Activated T-helper 1 cell treated with Interleukin-2 at 50 U/mL for 16 hours (primary cell): Measurements from ENCODE around the gene GLIS2.
A peak's percentile ranks its signal among the peaks of the same experiment; 100 is the strongest.

Source experiments
- DNase-seq: peaks from one replicate; pipeline ENCODE4 v3.0.0-alpha.2; 2020; ENCODE audit warnings: low read depth

Gene GLIS2

DNA sequence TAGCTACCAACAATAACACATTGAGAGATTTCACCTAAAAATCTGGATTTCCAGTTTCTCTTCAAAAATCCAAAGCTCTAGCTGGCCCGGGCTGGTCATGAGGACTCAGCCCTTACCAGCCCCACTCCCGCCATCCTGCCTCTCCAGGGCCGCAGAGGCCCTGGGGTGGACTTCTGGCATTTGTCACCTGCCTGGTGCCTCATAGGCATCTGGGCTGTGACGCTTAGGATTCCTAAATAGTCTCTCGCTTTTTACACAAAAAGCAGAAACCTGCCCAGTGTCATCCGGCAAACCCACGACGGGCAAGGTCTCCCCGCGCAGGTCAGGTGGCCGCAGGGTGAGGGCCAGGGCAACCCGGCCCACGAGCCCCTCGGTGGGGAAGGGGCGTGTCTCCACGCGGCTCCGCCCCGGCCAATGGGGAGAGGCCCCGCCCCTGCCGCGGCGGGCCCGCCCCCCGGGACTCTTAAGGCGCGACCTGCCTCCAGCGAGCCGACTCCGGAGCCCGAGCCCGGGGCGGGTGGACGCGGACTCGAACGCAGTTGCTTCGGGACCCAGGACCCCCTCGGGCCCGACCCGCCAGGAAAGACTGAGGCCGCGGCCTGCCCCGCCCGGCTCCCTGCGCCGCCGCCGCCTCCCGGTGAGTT lies 55.6 kb downstream of the GLIS2 start, which contains the start of gene VASN:
VASN (plus strand) TSS at position 492 of the 644 bp plus-strand sequence. CDS start 9,030 bp downstream, outside the sequence.
- peak; percentile 66 for DNase-seq

DNA sequence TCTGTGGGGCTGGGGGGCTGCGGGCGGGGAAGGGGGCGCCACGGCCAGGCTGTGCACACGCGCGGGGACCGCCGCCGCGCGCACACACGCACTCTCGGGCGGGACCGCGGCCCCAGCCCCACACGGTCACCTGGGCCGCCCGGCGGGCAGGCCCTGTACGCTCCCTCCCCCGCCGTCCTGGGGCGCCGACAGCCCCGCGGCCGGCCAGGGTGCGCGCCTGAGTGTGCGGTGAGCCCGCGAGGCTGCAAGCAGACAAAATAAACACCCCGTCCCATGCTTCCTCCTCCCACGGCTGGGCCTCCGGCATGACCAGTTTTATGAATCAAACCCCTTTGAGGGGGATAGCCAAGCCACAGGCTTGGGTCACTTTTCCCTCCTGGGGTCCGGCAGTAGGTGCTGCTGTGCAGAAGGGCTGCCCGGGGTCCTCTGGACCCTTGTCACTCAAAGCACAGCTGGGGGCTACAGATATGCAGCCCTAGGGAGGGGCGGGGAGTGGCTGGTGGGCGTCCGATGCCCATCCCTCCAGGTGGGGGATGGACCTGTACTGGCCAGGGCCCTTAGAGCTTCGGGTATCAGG lies 56.2 kb downstream of the GLIS2 start:
- DNase-seq: no peak

DNA sequence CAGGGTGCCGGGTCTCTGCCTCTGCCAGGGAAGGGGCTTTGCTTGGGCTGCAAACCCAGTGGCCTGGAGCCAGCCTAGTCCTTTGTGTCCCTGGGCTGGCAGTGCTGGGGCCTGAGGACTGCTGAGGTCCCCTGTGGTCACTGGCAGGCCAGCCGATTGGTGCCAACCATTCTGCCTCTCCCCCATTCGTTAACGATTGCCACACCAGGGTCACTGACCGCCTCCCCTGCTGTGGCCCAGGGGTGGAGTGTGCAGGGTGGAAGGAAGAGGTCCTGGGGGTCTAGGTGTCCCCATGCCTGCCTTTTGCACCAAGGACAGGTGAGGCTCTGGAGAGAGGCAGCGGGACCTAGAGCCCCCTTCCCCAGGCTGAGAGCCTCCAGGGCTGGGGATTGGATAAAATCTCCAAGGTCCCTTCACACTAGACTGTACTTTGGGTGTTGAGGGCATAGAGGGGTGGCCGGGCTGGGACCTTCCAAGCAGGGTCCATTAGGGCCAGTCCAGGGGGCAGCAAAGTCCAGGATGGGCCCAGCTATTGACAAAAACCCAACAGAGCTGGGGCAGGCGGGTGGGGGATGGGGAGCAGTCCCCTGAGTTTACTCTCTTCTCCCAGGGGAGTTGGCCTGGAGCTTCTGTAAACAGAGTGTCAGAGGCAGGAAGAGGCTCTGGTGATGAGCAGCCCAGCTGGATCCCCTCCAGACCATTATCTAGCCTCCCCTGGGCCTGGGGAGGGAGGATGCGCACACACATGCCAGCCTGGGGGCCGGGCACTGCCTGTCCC lies 56.9 kb downstream of the GLIS2 start:
- DNase-seq: no peak

DNA sequence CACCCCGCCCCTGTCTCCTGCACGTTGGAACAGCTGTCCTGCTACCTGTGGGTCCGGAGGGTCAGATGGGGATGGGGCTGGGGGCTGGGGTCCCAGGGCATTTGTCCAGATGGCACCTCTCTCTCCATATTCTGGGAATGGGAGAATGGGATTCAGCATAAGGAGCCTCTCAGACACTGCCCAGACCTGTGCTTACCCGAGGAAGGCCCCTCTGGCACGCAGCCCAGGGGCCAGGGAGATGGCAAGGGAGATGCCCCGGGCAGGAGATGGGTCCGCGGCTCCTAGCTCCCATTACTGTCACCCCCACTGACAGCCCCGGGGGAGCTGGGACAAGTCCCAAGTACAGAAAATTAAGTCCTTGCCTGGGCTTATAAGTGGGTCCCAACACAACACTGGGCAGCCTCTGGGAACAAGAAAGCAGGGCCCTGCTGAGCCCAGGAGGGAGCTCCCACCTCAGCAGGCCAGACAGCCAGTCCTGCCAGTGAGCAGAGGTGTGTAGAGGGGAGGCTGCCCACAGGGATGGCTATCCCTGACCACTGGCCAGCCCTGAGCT lies 57.6 kb downstream of the GLIS2 start:
- no peak for DNase-seq

DNA sequence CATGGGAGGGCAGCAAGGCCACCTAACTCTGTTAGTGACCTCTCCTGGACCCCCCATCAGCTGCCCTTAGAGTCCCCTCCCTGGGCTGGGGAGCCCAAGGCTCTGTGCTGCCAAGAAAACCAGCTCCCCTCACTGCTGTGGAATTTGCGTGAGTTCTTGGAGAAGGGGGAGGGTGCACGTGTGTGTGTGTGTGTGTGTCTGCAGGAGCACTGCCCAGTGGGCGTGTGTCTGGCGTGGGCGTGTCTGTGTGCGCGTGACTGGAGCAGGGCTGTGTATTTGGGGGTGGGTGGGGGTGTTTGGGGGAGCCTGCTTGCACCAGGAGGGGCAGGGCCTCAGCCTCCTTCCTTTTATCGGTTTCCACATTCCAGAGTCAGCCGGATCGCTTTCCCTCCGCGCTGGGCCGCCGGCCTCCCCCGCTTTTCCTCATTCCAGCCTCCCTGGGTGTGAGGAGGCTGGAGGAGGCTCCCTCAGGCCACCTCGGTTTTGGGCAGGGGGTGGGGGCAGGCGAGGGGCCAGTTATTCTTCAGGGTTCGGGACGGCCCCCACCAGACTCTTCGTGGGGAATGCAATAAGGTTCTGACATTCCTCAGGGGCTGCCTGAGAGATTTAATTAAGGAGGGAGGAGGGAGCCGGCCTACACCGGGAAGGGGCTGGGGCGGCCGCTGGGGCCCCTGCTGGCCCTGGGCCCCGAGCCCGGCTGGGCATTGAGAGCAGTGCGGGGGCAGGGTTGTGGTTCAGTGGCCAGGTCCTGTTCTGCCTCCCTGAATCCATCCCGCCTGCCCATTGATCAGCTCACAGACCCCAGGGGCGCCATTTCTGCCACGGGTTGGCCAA lies 58.3 kb downstream of the GLIS2 start:
- no peak for DNase-seq

DNA sequence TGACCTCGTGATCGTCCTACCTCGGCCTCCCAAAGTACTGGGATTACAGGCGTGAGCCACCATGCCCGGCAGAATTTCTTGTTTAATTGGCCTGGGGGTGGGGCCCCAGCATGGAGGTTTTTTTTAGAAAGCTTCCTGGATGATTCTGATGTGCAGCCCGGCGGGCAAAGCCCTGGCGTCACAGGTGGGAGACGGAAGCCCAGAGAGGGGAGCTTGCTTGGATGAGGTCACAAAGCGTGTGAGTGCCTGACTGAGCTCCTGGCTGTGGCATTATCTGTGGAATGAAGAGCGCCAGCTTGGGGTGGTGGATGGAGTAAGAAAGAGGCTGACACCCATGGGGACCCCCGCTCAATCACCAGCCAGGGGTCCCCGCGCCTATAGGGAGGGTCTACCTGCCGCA lies 59.9 kb downstream of the GLIS2 start:
- DNase-seq: no peak

DNA sequence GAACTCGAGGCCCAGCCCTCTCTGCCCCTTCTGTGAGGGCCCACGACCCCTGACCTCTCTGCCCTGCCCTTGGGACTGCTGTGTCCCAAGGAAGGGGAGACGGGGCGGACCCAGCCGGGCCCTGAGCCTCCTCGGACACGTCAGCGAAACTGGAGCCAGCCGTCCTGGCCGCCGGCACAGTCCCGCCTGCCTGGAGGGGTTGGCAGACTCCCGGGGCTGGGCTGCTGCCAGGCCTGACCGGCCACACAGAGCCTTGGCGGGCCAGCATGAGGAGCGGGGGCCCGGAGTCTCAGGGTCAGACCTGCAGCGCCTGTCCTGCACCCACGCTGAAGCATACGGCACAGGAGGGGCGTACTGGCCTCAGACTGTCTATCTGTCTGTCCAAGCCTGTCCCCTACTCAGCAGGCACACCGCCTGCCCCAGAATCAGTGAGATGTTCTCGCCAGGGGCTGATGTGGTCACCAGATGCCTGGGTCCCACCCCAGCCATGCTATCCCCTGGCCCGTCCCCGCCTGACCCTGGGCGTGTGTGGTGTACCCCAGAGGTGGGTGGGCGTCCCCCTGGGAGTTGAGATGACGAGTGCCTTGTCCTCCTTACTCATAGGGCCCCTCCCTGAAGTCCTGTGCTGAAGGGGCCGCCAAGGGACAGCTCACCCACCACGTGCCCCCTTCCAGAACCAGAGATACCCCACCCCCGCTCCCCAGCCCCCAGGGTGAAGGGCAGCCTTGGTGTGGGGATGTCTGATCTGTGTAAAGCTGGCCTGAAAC lies 60.4 kb downstream of the GLIS2 start:
- DNase-seq: no peak

DNA sequence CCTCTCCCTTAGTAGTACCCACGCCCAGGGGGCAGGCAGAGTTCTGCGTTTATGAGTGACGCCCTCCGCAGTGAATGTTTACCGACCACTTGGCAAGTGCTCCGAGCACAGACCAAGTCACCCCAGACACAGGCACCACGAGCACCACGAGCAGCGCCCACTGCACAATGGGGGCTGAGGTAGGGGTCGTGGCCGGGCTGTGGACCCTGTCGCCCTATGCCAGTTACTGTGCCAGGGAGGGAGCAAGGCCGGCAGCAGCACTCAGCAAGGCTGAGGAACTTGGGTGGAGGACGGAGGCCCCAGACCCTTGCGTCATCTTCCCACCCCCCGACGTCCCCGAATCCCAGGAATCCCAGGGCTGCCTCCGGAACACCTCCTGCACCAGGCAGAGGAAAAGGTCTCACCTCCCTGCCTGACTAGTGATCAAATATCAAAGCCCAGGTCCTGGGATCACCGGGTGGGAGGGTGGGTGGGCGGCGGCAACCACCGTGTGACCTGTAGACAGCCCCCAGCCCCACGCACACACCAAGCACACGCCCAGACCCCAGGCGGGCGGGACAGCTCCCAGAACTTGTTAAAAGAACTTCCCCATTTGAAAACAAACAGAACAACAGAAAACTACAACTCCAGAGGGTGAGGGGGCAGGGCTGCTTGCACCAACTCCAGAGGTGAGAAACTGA lies 61.2 kb downstream of the GLIS2 start:
- no peak for DNase-seq

DNA sequence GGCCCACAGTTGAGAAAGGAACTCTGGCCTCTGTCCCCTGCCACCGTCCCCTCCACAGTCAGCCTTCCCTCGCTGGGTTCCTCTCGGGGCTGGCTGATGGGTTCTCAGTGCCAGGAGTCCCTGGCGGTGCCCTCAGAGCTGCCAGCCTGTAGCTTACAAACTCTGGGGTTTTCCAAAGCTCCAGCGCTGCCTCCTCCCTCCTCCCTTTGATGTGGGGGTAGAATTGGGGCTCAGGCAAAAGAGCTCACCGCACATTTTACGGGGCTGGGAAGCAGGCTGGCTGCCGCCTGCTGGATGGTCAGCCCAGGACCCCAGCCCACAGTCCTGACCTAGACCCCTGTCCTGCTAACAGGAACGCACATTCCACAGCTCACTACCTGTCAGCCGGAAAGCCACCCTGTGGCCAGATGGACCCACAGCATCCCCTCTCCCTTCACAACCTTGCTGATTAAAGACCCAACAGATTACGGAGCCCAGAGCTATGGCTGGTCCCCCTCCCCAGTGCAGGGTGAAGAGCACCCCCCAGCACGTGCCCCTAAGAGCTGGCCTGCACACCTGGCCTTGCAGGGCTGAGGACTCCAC lies 61.8 kb downstream of the GLIS2 start:
- no peak for DNase-seq

DNA sequence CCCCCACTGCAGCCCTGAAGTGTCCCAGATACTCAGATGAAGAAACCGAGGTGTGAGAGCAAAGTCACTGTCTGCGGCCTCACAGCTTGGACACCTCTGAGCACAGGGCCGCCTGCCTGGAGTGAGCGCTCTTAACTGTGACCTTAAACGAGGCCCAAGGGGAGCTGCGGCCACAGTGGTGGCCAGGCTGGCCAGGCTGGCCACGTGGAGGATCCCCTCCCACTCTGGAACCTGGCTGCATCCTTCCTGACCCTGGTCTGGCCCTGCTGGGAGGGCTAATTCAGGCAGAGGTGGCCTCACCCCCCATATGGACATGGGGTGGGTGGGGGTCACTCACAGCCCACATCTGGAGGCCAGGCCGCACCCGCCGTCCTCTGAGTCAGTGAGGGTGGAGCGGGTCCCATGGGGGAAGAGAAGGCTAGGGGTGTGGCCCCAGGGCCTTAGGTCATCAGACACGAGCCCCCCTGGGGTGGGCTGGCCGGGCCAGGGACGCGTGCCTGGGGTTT lies 62.3 kb downstream of the GLIS2 start:
- no peak for DNase-seq

DNA sequence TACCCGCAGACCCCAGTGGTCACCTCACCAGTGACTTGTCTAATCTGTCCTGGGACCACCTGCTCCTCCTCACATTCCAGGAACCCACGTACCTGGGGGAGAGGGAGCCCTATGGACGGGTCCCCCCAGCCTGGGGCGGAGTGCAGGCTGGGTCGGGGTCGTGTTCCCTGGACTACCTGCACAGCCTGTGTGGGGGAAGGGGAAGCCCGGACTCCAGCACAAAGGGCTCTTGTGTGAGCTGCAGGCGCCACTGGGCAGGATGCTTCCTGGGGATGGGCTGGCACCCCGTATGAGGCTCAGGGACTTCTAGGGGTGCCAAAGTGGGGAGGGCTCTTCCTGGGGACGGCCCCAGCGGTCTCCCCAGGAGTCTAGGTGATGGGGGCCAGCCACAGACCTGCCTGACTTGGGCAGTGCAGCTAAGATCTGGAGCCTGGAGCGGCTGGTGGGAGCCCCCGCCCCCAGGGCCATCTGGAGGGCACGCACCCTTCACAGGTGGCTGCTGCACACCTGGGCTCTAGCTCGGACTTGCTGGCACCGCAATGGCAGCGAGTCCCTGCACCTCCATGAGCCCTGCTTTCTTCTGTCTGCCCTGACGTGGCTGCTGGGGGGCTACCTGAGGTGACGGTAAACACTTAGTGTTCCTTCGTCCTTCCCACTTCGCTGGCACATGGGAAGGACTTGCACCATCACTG lies 63.3 kb downstream of the GLIS2 start:
- no peak for DNase-seq

DNA sequence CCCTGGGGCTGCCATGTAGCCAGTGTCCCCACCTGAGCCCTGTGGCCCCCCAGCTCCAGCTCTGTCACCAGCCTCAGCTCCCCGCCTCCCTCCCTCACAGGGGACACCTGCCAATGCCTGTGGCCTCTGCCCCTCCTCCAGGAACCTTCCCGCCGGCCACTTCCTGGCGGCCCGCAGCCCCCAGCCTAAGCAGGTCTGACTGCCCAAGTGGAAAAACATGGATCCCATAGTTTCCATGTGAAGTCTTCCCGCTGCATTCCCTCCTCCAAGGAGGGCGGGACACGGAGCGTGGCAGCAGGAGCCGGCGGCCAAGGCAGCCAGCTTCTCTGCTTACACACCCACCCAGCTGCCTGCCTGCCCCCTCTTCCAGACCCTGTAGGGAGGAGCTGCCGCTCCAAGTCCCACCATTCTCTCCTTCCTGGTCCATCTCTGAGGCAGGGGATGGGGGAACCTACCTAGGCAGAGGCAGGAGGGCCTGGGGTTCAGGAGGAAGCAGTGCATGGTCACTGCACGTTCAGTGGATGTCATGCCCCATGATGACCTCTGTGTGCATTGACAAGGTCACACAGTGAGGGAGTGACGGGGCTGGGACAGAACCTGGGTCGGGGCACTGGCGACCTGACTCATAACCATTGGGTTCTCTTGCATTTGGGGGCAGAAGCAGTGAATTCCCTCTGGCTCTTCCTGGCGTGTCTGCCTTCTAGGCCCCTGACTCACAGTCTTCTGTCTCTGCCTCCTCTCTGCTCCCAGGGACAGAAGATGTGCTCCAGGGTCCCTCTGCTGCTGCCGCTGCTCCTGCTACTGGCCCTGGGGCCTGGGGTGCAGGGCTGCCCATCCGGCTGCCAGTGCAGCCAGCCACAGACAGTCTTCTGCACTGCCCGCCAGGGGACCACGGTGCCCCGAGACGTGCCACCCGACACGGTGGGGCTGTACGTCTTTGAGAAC lies 64.5 kb downstream of the GLIS2 start:
- DNase-seq: no peak

DNA sequence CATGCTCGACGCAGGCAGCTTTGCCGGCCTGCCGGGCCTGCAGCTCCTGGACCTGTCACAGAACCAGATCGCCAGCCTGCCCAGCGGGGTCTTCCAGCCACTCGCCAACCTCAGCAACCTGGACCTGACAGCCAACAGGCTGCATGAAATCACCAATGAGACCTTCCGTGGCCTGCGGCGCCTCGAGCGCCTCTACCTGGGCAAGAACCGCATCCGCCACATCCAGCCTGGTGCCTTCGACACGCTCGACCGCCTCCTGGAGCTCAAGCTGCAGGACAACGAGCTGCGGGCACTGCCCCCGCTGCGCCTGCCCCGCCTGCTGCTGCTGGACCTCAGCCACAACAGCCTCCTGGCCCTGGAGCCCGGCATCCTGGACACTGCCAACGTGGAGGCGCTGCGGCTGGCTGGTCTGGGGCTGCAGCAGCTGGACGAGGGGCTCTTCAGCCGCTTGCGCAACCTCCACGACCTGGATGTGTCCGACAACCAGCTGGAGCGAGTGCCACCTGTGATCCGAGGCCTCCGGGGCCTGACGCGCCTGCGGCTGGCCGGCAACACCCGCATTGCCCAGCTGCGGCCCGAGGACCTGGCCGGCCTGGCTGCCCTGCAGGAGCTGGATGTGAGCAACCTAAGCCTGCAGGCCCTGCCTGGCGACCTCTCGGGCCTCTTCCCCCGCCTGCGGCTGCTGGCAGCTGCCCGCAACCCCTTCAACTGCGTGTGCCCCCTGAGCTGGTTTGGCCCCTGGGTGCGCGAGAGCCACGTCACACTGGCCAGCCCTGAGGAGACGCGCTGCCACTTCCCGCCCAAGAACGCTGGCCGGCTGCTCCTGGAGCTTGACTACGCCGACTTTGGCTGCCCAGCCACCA lies 65.4 kb downstream of the GLIS2 start:
- no peak for DNase-seq

DNA sequence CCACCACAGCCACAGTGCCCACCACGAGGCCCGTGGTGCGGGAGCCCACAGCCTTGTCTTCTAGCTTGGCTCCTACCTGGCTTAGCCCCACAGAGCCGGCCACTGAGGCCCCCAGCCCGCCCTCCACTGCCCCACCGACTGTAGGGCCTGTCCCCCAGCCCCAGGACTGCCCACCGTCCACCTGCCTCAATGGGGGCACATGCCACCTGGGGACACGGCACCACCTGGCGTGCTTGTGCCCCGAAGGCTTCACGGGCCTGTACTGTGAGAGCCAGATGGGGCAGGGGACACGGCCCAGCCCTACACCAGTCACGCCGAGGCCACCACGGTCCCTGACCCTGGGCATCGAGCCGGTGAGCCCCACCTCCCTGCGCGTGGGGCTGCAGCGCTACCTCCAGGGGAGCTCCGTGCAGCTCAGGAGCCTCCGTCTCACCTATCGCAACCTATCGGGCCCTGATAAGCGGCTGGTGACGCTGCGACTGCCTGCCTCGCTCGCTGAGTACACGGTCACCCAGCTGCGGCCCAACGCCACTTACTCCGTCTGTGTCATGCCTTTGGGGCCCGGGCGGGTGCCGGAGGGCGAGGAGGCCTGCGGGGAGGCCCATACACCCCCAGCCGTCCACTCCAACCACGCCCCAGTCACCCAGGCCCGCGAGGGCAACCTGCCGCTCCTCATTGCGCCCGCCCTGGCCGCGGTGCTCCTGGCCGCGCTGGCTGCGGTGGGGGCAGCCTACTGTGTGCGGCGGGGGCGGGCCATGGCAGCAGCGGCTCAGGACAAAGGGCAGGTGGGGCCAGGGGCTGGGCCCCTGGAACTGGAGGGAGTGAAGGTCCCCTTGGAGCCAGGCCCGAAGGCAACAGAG lies 66.3 kb downstream of the GLIS2 start:
- no peak for DNase-seq

DNA sequence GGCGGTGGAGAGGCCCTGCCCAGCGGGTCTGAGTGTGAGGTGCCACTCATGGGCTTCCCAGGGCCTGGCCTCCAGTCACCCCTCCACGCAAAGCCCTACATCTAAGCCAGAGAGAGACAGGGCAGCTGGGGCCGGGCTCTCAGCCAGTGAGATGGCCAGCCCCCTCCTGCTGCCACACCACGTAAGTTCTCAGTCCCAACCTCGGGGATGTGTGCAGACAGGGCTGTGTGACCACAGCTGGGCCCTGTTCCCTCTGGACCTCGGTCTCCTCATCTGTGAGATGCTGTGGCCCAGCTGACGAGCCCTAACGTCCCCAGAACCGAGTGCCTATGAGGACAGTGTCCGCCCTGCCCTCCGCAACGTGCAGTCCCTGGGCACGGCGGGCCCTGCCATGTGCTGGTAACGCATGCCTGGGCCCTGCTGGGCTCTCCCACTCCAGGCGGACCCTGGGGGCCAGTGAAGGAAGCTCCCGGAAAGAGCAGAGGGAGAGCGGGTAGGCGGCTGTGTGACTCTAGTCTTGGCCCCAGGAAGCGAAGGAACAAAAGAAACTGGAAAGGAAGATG lies 67.0 kb downstream of the GLIS2 start:
- no peak for DNase-seq
